Activated T-helper 9 cell treated with anti-CD3 and anti-CD28 coated beads, Interleukin-2, amount 50 U/mL, for 16 hours (primary cell): Measurements from ENCODE around the gene RNF144A.
"Not testable (repeated sequence)": the region's sequence is repeated elsewhere in the genome, so short reads cannot be mapped to it uniquely, and the experiment has no call there.

Experiments
- DNase-seq: peaks from one replicate; pipeline ENCODE4 v3.0.0-alpha.2; 2020; ENCODE audit warnings: low read depth

RNF144A gene

DNA sequence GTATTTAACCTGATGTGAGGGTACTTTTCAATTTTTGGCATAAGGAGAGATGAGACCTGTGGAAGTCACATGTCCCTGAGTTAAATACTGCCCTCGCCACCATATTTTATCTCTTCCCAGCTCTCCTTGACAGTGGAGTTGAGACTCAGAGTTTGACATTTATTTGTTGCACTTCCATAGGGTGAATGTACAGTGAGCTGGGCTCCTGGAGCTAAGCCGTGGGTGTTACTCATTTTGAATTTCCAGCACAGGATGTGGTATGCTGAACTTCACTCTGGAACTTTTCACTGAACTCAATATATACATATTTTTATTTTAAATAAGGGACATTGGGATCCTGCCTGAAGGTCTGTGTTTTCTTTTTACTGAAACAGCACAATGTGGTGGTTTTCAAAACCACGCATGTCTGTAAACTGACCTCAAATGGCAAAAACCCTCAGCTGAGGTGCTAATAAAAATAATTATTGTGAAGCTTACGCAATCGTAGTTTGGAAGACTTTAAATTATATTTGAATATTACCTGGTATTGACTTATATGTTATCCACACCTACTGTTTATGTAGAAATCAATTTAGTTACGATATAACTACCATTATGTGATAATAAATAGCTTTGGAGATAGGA lies 12.1 kb downstream of the RNF144A start:
- no peak for DNase-seq

DNA sequence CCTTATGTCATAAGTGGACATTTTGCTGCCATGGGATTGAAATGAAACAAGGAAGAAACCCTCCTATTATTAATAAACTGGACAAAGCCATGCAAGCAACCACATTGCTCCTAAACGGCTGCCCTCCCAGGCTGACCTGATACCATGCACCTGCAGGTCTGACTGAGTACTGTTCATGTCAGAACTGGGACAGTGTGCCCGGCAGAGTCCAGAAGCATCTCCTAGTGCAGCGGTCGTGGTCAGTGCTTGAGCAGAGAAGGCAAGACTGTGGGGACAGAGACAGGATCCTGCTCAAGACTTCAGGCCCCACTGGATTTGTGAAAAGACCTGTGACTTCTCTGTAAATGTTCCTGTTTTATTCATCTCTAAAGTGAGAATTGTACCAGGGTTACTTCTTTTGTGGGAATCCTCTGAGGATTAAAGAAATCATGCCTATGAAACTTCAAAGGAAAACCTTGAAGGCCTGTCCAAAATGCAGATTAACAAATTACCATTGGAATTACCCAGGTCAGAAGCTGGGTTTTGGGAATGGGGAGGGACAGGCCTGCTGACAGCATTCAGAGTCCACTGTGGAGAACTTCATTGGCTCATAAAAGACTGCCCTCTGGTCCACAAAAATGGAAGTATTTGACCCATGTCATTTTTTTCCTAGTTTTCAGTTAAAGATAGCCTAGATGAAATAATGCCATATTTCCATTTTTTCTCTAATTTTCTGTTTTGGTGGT lies 13.9 kb downstream of the RNF144A start:
- no peak for DNase-seq

DNA sequence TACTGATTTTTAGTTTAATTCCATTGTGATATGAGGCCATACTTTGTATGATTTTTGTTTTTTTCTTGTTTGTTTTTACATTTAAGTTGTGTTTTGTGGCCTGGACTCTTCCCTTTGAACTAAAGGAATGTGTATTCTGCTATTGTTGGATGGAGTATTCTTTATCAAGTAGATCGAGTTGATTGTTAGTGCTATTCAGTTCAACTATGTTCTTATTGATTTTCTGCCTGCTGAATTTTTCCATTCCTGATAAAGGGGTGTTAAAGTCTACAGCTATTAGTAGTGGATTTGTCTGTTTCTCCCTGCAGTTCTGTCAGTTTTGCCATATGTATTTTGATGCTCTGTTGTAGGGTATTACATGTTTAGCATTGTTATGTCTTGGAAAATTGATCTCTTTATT lies 14.5 kb downstream of the RNF144A start:
- DNase-seq, result no peak

DNA sequence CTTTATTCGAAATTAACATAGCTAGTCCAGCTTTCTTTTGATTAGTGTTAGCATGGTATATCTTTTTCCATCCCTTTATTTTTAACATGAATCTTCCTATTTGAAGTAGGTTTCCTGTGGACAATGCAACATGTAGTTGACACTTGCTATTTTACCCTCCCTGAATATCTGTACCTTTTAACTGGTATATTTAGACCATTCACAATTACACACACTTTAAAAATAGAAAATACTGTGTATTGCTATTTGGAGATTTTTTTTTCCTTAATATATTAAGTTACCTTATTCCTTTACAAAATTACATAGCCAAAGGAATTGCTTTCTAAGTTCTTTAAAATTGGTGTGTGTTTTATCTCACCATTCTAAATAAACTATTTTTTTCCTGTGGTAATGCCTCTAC lies 15.0 kb downstream of the RNF144A start:
- DNase-seq, result no peak

DNA sequence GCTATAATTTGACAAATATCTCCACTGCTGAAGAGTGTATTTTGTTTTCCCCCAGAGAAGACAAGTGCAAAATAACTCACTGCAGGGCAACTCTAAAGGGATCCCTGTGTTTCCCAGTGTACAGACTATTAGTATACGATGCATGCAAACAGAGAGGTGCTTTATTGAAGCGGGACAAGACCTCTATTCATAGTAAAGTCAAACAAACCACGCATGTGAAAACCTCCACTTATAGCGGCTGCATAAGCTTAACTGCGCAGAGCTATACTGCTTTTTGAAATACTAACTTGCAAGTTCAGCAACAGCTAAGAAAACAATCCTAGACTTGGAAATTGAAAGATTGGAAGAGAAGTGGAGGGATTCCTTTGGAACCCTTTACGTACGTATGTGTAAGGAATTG lies 15.6 kb downstream of the RNF144A start:
- no peak for DNase-seq

DNA sequence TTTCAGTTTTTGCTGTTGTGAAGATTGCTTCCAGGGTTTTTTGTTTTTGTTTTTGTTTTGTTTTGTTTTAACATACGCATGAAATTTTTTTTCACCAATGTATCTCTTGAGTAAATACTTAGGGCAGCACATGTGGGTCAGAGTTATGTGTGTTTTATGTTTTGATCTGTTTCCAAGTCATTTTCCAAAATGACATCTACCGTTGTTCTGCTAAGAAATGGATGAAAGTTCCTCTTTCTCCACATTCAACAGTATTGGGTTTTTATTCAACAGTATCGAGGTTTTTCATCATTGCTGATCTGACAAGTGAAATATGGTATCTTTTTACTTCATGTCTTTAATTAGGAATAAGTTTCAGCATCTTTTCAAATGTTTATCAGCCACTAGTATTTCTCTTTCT lies 16.7 kb downstream of the RNF144A start:
- no peak for DNase-seq

DNA sequence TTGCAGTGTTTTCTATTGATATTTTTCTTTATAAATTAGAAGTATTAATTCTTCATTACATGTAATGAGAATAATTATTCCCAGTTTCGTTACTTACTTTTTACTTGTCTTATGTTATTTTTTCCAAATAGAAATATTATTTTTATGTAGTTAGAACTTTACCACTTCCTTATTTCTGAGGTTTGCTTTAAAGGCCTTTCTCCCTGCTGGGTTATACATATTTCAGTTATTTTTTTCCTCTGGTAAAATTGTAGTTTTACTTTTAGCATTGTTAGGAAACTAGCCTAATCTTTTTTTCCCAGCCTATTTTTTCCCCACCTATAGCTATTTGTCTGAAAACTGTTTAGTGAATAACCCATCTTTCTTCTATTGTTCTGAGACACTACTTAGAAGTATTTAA lies 17.1 kb downstream of the RNF144A start:
- DNase-seq, result no peak

DNA sequence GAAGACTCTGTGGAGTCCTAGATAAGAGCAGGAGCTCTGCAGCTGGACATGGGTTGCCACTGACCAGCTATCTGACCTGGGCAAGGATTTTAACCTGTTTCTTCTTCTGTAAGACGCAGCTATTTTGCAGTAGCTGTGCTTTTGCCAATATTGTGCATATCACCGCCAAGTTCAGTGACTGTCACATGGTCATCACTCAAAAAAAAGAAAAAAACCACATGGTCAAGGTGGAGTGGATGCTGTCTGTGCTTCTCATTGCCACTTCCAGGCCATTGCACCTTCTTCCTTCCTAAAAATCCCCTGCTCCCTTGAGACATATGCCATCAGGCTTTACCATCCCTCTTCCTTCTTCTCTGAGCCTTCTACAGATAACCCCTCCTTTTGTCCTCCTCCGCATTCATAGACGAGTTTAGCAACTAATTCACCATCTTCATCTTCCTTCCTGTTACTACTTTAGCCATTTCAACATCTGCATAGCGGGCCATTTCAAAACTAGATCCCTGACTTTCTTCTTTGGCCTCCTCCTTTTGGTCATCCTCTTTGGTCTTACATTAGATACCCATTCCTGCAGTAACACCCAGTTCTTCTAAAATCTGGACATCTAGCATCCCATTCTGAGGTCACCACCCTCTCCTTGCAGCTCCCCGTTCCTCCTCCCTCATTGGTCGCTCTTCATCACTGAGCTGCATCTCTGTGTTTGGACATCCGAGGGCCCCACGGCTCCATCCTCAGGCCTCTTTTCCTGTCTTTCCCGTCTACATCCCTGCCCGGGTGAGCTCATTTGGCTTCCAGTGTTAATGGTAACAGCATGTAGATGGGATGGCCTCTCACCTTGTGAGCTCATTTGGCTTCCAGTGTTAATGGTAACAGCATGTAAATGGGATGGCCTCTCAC lies 17.8 kb downstream of the RNF144A start:
- DNase-seq, result no peak

DNA sequence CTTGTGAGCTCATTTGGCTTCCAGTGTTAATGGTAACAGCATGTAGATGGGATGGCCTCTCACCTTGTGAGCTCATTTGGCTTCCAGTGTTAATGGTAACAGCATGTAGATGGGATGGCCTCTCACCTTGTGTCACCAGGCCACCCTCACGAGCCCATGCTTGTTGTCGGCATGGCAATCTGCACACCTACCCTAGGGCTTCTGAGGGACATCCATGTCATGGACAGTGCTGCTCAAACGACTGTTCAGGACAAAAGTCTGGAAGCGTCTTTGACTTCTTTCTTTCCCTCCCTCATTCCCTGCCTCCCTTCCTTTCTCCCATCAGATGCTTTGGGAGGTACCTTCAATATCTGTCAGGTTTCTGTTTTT lies 18.4 kb downstream of the RNF144A start:
- not testable (repeated sequence) for DNase-seq

DNA sequence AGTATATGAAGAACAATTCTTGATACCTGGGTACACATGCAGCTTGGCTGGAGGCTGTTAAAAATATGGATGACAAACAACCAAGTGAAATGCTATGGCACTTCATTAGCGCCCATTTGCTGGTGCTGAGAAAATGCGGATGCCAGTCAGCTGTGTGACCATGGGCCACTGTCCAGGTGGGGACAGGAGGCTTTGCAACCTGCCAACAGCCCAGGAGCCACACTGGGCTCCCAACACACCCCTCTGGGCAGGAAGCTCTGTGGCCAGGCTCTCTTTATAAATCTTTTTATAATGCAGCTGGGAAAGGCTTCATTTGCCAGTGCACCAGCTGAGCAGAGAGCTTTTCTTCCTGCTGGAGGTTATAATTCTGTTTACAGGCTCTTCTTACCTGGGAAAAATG lies 19.9 kb downstream of the RNF144A start:
- no peak for DNase-seq

DNA sequence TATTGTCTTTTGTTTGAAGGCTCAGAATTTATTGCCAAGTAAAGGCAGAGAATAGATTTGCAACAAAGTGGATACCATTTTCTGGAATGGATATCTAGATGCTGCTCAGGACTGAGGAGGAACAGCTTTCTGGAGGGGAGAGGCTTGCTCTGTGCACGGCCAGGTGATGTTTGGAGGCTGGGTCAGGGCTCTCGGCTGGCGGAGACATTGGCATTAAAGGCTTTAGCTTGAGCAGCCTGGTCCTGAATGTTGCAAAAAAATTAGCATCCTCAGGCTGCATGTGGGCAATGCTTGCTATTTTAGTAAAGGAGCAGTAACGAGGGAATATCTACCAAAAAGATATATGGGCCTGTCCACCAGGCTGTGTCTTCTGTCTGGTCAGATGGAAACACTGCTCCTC lies 20.4 kb downstream of the RNF144A start:
- DNase-seq, result no peak

DNA sequence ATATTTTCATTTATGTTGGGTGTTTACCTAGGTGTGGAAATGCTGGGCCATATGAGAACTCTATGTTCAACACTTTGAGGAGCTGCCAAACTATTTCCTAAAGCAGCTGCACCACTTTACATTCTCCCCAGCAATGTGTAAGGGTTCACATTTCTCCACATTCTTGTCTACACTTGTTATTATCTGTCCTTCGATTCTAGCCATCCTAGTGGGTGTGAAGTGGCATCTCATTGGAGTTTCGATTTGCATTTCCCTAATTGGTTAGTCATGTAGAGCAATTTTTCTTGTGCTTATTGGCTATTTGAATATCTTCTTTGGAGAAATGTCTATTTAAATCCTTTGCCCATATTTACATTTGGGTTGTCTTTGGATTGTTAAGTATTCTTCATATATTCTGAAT lies 21.9 kb downstream of the RNF144A start:
- DNase-seq, result no peak

DNA sequence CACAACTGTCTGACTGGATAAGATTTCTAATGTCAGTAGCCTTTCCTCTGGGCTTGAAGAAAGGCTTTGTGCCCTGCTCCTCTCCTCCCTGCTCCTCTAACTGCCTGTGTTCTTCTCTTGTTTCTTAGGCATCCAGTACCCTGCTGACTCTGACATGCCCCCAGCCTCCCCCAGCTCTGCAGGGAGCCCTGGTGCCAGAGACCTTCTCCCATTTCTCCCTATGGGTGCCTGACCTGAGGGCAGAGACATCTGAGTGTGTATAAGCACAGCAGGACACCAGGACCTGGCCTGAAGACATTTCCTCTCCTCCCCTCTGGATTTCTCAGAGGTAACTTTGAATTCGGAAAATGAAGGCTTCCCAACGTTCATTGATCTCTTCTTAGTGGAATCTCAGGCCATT lies 23.6 kb downstream of the RNF144A start:
- DNase-seq, result no peak

DNA sequence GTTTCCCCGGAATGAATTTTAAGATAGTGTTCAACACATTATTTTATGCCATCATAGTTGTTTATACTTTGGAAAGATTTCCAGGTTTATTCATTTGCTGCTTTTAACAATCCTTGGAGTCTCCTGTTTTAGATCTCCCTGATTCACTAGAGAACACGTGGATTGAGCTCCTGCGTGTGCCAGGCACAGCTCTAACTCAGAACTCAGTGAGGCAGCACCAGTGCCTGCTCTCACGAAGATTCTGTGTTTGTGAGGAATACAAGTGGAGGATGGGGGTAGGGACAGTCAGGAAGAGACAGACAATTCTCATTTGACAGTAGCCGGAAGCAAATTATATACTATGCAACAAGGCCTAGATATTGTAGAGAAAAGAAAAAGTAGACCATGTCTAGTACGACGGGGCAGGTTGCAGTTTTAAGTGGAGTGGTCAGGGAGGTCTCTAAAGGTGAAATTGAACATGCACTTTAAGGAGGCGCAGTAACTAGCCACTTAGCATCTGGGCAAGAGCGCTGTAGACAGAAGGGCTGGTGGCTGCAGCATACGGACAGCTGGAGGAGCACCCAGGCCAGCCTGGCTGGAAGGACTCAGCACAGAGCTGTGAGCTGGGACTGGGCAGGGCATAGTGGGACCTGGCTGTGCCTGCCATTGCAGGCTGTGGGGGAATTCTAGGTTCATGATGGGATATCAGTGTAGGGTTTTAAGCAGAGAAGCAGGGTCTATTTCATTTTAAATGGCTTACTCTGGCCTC lies 24.3 kb downstream of the RNF144A start:
- DNase-seq, result no peak

DNA sequence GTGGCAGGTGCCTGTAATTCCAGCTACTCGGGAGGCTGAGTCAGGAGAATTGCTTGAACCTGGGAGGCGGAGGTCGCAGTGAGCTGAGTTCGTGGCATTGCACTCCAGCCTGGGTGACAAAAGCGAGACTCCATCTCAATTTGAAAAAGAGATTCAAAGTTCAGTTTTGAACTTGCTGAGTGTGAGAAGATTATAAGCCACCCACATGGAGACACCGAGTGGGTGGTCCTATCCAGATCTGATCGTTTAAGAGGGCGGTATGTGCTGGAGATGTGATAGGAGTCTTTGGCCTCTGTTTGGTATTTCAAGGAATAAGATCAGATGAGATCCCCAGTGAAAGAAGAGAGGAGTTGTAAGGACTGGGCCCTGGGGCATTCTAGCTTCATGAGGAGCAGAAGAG lies 25.6 kb downstream of the RNF144A start:
- DNase-seq, result no peak

DNA sequence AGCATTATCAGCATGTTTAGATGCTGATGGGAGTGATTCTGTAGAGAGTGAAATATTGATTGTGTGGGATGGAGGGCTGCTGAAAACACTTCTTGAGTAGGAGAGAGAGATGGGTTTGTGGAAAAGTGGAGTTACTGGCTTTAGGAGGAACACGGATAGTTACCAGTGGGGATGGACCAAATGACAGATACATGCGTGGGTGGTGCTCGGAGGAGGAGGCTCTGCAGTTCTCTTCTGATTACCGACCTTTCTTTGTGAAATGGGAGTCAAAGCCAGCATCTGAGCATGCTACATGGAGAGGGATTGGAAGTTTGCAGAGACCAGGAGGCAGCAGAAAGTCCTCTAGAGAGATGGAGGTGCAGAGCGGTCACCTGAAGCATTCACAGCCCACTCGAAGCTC lies 26.3 kb downstream of the RNF144A start:
- DNase-seq, result no peak

DNA sequence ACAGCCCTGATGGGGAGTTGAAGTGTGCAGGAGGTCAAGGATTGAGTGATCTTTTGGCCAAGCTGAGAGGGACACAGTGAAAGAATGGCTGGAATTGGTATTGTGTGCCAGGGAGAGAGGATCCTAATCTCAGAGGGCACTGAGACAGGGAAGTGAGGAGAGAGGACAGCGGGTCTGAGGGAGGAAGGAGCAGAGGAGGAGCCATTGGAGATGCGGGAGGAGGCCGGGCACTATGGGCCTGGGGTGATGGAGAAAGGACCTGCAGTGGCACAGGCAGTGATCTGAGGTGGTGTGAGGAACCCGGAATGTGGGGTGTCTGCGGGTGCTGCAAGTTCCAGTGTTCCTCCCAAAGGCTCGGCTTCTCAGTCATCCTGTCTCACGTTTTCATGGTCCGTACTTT lies 26.8 kb downstream of the RNF144A start:
- no peak for DNase-seq

DNA sequence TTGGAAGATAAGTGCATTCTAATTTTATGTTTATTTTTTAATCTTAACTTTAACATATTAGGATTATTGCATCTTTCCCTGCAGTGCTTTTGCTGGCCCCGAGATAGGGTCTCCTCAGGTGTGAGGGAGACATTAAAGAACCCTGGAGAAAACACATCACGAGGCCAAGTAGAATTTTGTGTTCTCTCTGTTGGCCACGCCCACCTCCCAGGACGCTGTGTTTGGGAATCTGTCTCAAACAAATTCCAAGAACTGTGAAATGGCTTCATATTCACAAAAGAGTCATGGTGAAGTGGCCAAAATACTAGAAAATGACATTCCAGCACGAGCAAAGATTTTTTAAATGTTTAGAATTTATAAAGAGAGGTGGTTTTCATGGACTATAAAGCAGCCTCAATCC lies 27.3 kb downstream of the RNF144A start:
- DNase-seq, result no peak

DNA sequence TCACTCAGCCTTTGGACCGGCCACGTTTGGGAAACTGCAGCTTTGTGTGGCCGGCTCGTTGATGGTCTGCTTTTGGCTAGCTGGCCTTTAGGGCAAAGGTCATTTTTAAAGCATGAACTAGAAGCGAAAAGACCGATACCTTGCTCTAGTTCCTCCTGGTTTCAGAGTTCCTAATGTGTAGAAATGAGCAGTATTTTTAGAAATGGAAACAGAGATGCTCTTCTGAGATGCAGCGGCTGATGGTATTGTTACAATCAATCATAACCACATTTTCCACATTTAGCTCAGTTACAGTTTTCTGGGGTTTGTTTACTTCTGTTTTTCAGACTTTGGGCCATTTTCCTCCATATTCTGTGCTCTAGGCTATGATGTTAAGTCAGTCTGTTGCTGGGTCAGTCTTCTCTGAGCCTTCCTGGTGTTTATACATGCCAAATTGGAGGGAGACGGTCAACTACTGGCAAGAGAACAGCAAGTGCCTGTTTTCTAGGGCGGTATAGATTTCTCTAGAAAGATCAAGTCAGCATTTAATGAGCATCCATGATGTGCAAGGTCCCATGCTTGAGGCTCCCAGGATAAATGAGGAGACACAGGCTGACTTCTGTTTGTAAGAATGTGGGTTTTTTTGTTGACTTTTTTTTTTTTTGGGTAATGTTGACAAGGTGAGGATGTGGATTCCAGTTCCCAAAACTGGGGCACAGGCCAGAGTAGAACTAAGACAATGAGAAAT lies 28.0 kb downstream of the RNF144A start:
- no peak for DNase-seq

DNA sequence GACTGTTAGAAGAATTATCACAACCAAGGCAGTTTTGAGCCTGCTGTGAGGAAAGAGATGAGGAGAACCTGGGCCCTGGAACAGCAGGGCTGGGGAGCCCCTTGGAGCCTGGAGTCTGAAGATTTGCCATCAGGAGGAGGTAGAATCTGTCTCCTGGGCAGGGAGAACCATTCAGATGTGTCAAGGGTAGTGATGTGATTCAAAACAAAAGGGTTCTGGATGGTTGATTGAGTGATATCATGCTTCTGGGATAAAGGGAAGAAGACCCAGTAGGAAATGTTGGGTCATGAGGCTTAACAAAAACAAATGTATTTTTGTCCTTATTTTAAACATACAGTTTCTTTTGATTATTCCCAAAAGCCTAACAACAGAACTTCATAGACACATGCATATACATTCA lies 28.6 kb downstream of the RNF144A start:
- DNase-seq, result no peak

DNA sequence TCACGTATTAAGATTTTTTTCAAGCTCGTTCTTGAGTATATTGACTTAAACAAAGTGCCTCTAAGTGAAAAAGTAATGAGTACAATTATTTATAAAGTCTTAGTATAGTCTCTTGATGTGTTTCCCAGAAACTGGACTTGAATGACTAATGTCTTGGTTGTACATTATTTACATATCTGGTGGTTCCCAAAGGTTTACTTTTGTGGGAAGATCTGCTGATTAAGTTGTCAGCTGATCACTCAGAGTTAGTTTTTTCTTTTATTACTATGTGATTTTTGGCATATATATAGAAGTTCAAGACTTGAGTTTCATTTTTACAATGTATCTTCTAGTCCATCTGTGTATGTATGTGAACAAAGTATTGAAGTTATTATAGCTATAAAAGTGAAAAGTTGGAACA lies 29.5 kb downstream of the RNF144A start:
- no peak for DNase-seq
